ENCODE measurements around the gene FZR1.
"Not testable (repeated sequence)": the region's sequence is repeated elsewhere in the genome, so short reads cannot be mapped to it uniquely, and the experiment has no call there.

The FZR1 gene

GRCh38 chr19:3527238-3527910 lies 21.3 kb downstream of the FZR1 start:
- H3K27ac ChIP-seq = no peak overlapping the region

GRCh38 chr19:3528080-3528479 lies 22.0 kb downstream of the FZR1 start:
- no peak for DNase-seq (ENCODE audit: low read depth, low spot score)
- H3K27ac ChIP-seq = no peak overlapping the region

More at GRCh38 chr19:3527238-3527910, 21.3 kb downstream of the FZR1 start:
- no peak for DNase-seq (ENCODE audit: low read depth, low spot score)

GRCh38 chr19:3528539-3529211 lies 22.6 kb downstream of the FZR1 start:
- DNase-seq (ENCODE audit: low read depth, low spot score) = no peak
- H3K27ac ChIP-seq = no peak overlapping the region

- not testable (repeated sequence) for DNase-seq (ENCODE audit: low read depth, low spot score); H3K27ac ChIP-seq
Measured at GRCh38 chr19:3529299-3529698, 23.2 kb downstream of the FZR1 start.

- DNase-seq (ENCODE audit: low read depth, low spot score) = no peak
- H3K27ac ChIP-seq = no peak overlapping the region
Measured at GRCh38 chr19:3530389-3530788, 24.3 kb downstream of the FZR1 start.

DNA sequence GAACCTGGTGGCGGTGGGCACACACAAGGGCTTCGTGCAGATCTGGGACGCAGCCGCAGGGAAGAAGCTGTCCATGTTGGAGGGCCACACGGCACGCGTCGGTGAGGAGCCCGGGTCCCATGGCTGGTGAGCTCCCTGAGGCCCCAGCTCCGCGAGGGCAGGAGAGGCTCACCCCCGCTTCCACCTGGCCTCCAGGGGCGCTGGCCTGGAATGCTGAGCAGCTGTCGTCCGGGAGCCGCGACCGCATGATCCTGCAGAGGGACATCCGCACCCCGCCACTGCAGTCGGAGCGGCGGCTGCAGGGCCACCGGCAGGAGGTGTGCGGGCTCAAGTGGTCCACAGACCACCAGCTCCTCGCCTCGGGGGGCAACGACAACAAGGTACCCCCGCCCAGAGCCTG lies 25.6 kb downstream of the FZR1 start:
- no peak for DNase-seq (ENCODE audit: low read depth, low spot score)
- H3K27ac ChIP-seq = no peak overlapping the region

DNA sequence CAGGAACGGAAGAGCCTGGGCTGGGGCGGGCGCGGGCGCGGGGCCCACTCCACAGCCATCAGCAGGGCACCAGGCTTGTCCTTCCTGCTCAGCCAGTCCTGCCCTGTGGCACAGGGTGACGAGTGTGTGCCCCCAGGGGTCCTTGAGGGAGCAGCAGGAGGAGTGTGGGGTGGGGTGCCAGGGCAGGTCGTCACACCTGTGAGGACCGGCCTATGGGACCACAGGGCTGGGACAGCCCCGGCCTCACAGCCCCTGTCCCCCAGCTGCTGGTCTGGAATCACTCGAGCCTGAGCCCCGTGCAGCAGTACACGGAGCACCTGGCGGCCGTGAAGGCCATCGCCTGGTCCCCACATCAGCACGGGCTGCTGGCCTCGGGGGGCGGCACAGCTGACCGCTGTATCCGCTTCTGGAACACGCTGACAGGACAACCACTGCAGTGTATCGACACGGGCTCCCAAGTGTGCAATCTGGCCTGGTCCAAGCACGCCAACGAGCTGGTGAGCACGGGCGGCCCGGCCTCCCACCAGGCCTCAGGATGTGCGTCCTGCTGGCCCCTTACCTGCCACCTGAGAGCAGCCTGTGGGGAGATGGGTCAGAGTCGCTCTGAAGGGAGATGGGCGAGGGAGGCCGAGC lies 26.2 kb downstream of the FZR1 start:
- H3K27ac ChIP-seq = no peak overlapping the region
- DNase-seq (ENCODE audit: low read depth, low spot score) = no peak

DNA sequence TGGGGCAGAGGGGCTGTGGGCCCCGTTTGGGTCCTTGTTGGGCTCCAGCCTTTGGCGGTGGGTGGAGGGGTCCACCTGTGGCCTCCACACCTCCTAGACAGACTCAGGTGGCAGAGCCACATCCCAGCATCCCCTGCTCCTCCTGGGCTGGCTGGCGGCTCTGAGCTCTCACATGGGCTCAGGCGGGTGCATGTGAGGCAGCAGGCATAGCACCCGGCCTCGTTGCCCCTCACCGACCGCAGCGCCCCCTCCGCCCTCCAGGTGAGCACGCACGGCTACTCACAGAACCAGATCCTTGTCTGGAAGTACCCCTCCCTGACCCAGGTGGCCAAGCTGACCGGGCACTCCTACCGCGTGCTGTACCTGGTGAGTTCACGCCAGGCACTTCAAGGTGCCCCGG lies 26.9 kb downstream of the FZR1 start:
- no peak for DNase-seq (ENCODE audit: low read depth, low spot score)
- no peak overlapping the region for H3K27ac ChIP-seq

DNA sequence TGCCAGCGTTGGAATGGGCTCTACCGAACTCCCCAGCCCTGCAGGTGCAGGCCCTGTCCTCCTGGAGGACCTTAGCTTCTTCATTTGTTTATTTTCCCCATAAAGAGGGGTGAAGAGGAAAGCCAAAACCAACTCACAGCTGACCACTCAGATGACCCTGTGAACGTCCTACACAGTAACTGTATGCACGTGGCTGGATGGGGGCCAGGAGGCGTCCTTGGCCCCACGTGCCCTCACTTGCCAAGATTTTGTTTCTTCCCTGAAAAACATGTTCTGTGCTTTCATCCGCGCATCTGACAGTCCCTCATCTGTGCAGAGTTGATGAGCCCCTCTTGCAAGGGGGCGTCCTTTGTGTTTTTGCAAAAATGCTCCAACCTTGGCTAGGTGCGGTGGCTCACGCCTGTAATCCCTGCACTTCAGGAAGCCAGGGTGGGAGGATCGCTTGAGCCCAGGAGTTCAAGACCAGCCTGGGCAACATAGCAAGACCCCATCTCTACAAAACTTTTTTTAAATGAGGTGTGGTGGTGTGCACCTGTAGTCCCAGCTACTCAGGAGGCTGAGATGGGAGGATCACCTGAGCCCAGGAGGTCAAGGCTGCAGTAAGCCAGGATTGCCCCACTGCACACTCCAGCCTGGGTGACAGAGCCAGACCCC lies 27.6 kb downstream of the FZR1 start:
- H3K27ac ChIP-seq = no peak overlapping the region
- no peak for DNase-seq (ENCODE audit: low read depth, low spot score)

DNA sequence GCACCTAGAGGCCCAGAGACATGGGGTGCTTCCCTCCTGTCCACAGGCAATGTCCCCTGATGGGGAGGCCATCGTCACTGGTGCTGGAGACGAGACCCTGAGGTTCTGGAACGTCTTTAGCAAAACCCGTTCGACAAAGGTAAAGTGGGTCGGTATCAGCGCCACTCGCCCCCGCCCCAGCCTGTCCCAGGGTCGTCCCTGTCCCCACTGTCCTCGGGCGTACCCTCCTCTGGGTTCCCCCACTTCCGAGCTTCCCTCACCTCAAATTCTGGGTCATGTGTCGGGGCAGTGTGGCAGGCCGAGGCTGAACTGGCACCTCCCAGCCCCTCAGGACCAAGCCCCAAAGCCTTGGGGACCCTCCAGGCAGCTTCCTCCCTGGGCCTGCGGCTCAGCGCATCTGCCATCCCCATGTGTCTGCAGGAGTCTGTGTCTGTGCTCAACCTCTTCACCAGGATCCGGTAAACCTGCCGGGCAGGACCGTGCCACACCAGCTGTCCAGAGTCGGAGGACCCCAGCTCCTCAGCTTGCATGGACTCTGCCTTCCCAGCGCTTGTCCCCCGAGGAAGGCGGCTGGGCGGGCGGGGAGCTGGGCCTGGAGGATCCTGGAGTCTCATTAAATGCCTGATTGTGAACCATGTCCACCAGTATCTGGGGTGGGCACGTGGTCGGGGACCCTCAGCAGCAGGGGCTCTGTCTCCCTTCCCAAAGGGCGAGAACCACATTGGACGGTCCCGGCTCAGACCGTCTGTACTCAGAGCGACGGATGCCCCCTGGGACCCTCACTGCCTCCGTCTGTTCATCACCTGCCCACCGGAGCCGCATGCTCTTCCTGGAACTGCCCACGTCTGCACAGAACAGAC lies 28.5 kb downstream of the FZR1 start:
- no peak for DNase-seq (ENCODE audit: low read depth, low spot score)
- no peak overlapping the region for H3K27ac ChIP-seq

DNA sequence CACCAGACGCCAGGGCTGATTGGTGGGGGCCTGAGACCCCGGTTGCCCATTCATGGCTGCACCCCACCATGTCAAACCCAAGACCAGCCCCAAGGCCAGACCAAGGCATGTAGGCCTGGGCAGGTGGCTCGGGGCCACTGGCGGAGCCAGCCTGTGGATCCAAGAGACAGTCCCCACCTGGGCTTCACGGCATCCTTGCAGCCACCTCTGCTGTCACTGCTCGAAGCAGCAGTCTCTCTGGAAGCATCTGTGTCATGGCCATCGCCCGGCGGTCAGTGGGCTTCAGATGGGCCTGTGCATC lies 29.1 kb downstream of the FZR1 start:
- H3K27ac ChIP-seq = no peak overlapping the region
- DNase-seq (ENCODE audit: low read depth, low spot score) = no peak

- H3K27ac ChIP-seq = no peak overlapping the region
Measured at GRCh38 chr19:3535563-3535965, 29.5 kb downstream of the FZR1 start.

GRCh38 chr19:3535981-3536380 lies 29.9 kb downstream of the FZR1 start:
- DNase-seq (ENCODE audit: low read depth, low spot score) = no peak
- no peak overlapping the region for H3K27ac ChIP-seq

More at GRCh38 chr19:3535563-3535965, 29.5 kb downstream of the FZR1 start:
- DNase-seq (ENCODE audit: low read depth, low spot score) = no peak

DNA sequence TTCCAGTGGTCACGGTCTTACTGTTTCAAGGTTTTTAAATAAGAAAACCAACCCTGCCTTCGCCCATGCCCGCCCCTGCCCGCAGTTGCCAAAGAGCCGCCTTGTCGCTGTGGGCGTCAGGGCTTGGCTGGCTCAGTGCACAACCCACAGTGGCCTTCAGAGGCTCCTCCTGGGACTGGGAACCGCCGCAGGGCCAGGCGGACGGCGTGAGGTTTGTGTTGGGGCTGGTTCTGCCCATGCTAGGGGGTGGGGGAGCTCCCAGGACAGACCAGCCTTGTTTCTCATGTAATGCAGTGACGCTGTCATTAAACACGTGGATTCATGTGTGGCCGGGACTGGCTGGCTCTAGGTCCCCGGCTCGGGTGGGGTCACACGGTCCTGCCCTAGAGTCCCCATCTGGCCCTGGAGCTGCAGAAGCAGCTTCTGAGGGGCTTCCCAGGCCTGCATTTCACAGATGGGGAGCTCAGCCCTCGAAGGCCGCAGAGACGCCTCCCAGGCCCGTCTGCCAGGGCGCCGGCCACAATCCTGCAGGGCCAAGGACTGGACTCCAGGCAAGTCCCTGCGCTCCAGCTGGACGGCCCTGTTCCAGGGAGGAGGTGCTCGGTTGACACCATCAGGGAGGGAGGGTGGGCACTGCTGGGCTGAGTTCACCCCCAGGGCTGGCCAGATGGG lies 30.5 kb downstream of the FZR1 start:
- no peak for DNase-seq (ENCODE audit: low read depth, low spot score)
- H3K27ac ChIP-seq = no peak overlapping the region

DNA sequence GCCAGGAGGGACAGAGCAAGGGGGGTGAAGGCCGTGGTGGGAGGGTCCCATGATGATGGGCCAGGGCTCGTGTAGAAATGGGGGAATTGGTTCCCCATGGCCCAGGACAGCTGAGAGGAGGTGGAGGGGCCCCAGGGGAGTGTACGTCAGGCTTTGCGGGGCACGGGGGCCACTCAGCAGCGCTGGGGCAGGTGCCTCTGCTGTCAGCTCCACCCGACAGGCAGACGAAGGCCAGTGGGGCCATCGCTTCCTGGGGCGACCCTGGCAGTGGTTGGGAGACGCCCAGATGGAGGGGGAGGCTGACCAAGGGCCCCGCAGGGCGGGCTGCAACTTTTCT lies 31.0 kb downstream of the FZR1 start:
- DNase-seq (ENCODE audit: low read depth, low spot score) = no peak
- H3K27ac ChIP-seq = no peak overlapping the region

DNA sequence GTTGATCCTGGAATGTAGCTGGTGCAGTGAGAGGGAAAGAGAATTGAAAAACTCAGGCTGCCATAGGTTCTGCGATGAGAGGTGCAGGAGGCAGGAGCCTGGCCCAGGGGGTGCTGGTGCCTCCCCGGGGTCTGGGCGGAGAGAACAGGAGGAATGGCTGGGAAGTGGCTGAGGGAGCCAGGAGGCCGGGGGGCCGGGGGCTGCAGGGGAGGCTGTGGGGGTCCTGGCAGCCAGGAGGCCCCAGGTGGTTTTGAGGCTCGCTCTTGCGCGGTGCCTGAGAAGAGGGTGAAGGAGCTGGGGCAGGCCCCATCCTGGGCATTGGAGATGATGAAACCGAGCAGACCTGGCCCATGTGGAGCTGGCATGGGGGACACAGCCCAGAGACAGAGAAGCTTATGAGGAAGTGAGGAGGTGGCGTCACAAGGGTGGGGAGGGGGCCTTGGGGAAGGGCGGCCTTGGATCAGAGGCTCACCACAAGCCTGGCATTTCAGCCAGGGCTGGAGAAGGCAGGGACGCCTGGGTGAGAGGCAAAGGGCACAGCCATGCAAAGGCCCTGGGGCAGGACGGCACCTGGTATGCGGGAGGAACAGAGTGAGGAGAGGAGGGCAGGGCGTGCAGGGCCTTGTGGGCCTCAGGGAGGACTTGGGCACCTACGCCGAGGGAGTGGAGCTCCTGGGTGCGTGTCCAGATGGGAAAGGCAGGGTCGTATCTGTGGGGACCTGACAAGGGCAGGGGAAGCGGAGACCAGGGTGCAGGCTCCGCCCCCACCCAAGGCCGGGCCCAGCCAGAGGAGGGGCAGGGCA lies 31.5 kb downstream of the FZR1 start:
- no peak for DNase-seq (ENCODE audit: low read depth, low spot score)
- H3K27ac ChIP-seq = no peak overlapping the region

DNA sequence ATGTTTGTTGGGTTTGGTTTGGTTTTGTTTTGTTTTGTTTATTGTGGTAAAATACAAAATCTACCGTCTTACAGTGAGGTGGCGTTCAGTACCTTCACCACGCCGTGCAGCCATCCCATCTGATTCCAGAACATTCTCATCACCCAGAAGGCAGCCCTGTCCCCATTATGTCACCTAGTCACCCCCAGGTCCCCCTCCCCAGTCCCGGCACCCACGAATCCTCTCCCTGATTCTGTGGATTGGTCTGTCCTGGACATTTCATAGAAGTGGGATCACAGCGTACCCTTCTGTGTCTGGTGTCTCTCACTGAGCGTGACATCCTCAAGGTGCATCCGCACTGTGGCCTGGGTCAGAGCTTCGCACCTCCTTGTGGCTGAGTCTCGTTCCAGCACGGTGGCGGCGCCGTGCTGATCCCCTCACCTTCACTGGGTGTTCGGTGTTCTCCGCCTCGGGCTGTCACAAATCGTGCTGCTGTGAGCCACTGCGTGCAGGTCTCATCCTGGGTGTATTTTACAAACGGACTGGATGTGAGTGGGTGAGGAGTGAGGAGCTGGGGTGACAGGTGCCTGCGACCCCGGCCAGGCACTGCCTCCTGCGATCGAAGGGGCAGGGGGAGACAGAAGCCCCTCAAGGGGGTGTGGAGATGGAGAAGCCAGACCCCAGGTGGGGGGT lies 32.3 kb downstream of the FZR1 start:
- H3K27ac ChIP-seq = no peak overlapping the region
- no peak for DNase-seq (ENCODE audit: low read depth, low spot score)

DNA sequence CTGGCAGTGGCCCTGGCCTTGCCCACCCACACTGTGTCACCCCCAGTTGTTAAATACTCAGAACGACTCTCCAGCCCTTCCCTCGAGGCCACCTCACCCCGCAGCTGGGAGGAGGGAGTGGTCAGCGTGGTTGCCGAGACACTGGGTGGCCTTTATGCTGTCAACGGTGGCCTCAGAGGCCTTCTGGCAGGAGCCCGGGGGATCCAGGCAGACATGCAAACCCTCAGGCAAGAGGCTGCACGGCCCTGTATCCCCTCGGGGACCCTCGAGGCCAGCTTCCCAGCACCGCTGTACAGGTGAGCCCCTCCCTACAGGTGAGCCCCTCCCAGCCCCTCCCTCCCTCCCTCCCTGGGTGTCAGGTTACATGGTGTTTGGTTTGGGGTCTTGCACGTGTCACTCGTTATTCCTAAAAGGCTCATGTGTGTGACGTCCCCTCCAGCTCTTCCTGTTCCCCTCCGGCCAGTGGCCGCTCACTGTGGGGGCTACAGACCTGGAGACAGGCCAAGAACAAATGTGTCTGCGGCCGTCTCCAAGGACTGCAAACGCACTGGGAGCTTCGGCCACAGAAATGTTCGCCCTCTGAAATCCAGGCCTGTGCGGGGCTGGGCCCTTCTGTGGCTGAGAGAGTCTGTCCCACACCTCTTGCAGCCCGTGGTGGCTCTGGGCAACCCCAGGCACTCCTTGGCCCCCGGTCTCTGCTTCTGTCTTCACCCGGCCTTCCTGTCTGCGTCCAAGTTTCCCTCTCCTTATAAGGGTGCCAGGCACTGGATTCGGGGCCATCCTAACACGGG lies 33.0 kb downstream of the FZR1 start, which contains the start of gene TEKTIP1:
Gene TEKTIP1, plus strand, starts transcription at position 210 of the 791 bp plus-strand sequence. Its CDS starts 4 bp downstream, at position 214.
- no peak for DNase-seq (ENCODE audit: low read depth, low spot score)
- H3K27ac ChIP-seq = no peak within 1 kb of the TSS

All from epithelial cell of prostate (primary cell).